Measurements from ENCODE around the gene SOX13. TPM values are rescaled to one million over a fixed set of nuclear protein-coding genes. Genes with fewer than 3 reads are reported as not detected.
A peak's percentile ranks its signal among the peaks of the same experiment; 100 is the strongest.

Gene SOX13
- total RNA-seq, 1 experiment from 2014 or later = 171 TPM

GRCh38 chr1:204085876-204086275, 13.0 kb downstream of the SOX13 start:
- Mint-ChIP-seq H3K4me3 (no peak overlapping the region), H3K4me1 (peaks cover 98% of the 10 kb centered on the region), H3K36me3 (peaks cover 2% of the 10 kb centered on the region; the same call in 1 of the 2 replicates), H3K27me3 (ENCODE audit: low read depth) (no peaks in the 10 kb centered on the region), H3K9me3 (no peaks in the 10 kb centered on the region), H3K27ac (no peak overlapping the region)
- POLR2A ChIA-PET = interaction anchor here (0.7 kb wide), 1 partner anchor 101 kb away, joined by 3 read pairs; no protein-coding TSS in a partner anchor
- ATAC-seq (no peak), DNase-seq (ENCODE audit: low spot score) (no peak)
- CTCF ChIA-PET = interaction anchor here (0.9 to 2.1 kb wide), 2 partner anchors 42 to 43 kb away, joined by 6 to 9 read pairs; no protein-coding TSS in a partner anchor
- TF ChIP-seq ZNF121 (CRISPR knock-in tag; IDR thresholded peaks at IDR 0.05) (no peak), ZNF532 (CRISPR knock-in tag; IDR thresholded peaks at IDR 0.05; ENCODE audit: borderline replicate concordance) (no peak), ZNF396 (CRISPR knock-in tag; IDR thresholded peaks at IDR 0.05; ENCODE audit: borderline replicate concordance) (no peak), JAZF1 (CRISPR knock-in tag; IDR thresholded peaks at IDR 0.05) (no peak), ZNF219 (CRISPR knock-in tag; IDR thresholded peaks at IDR 0.05; ENCODE audit: borderline replicate concordance) (no peak), TEAD4 (CRISPR knock-in tag; IDR thresholded peaks at IDR 0.05) (no peak), NR1H2 (CRISPR knock-in tag; IDR thresholded peaks at IDR 0.05) (no peak), ZNF423 (CRISPR knock-in tag; IDR thresholded peaks at IDR 0.05) (no peak), ATF3 (CRISPR knock-in tag; conservative IDR thresholded peaks at IDR 0.05) (no peak), CREB1 (CRISPR knock-in tag; IDR thresholded peaks at IDR 0.05) (no peak), E2F1 (CRISPR knock-in tag; IDR thresholded peaks at IDR 0.05) (no peak), KAT7 (CRISPR knock-in tag; IDR thresholded peaks at IDR 0.05; ENCODE audit: borderline replicate concordance) (no peak), ERG (CRISPR knock-in tag; IDR thresholded peaks at IDR 0.05) (no peak)
- TF ChIP-seq, protein P1, sequence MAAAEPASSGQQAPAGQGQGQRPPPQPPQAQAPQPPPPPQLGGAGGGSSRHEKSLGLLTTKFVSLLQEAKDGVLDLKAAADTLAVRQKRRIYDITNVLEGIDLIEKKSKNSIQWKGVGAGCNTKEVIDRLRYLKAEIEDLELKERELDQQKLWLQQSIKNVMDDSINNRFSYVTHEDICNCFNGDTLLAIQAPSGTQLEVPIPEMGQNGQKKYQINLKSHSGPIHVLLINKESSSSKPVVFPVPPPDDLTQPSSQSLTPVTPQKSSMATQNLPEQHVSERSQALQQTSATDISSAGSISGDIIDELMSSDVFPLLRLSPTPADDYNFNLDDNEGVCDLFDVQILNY (CRISPR knock-in tag; IDR thresholded peaks at IDR 0.05) = no peak

GRCh38 chr1:204087181-204087892, 14.4 kb downstream of the SOX13 start:
- ChIA-PET POLR2A (no interaction called here), CTCF (interaction anchor here (1.0 to 2.1 kb wide), 2 partner anchors 42 to 311 kb away, joined by 3 to 9 read pairs; no protein-coding TSS in a partner anchor)
- H3K27me3 Mint-ChIP-seq (ENCODE audit: low read depth) = no peaks in the 10 kb centered on the region
- H3K4me1 Mint-ChIP-seq = peaks cover 97% of the 10 kb centered on the region
- ATAC-seq (no peak), DNase-seq (ENCODE audit: low spot score) (no peak)
- H3K36me3 Mint-ChIP-seq = peaks cover 2% of the 10 kb centered on the region; the same call in 1 of the 2 replicates
- no peaks in the 10 kb centered on the region for H3K9me3 Mint-ChIP-seq
- no peak overlapping the region for H3K4me3 Mint-ChIP-seq
- H3K27ac Mint-ChIP-seq = peak overlapping the region; percentile 55
- no peak for TF ChIP-seq ZNF263 (CRISPR knock-in tag; IDR thresholded peaks at IDR 0.05; ENCODE audit: low read depth)
- no peak for TF ChIP-seq ELF4 (CRISPR knock-in tag; IDR thresholded peaks at IDR 0.05; ENCODE audit: low read depth)
- TF ChIP-seq, protein P2, sequence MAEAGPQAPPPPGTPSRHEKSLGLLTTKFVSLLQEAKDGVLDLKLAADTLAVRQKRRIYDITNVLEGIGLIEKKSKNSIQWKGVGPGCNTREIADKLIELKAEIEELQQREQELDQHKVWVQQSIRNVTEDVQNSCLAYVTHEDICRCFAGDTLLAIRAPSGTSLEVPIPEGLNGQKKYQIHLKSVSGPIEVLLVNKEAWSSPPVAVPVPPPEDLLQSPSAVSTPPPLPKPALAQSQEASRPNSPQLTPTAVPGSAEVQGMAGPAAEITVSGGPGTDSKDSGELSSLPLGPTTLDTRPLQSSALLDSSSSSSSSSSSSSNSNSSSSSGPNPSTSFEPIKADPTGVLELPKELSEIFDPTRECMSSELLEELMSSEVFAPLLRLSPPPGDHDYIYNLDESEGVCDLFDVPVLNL (CRISPR knock-in tag; IDR thresholded peaks at IDR 0.05; ENCODE audit: borderline replicate concordance, low read depth) = no peak
- no peak for TF ChIP-seq SMAD4 (CRISPR knock-in tag; IDR thresholded peaks at IDR 0.05)
- TF ChIP-seq ZBTB43 (CRISPR knock-in tag; IDR thresholded peaks at IDR 0.05) = no peak
- TF ChIP-seq NR1H2 (CRISPR knock-in tag; IDR thresholded peaks at IDR 0.05) = no peak

Measured in WTC11 (cell line).